ENCODE measurements around the gene CDH23.

CDH23 gene

DNA sequence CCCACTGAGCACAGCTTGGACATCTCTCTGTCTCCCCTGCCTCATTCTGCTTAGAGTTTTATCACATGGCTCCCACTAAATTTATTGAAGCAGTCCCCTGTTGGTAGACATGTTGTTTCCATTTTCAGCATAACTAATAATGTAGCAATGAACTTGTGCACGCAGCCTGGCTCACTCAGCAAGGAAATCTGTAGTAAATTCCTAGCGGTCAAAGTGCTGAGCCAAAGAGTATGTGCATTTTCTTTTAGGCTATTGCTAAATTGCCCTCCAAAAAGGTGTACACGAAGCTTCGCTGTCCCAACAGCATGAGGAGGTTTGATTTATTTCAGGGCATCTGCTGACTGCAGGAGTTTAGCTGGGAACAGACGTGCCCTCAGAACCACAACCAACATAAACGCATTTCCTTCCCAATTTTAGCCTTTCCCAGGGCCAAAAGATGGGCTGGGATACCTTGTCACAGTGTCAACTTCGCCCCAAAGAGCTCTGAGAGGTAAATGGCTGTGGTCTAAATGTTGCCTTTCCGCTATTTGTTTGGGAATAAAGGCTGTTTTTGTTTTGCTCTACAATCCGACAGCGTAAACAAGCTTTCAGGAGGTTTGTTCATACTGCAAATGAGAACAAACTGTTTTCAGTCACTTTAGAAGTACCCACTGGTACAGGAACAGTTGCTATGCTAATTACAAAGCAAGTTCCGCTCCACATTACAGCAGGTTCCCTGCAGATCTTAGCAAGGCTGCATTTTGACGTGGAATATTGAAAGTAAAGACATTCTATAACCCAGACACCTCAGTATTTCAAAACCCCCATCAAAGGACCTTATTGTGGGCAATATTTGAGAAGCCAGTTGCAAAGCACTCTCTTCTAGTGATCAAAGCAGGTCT lies 359.8 kb downstream of the CDH23 start:
- DNase-seq = peak in 1 of 2 donors; percentile 55
- H3K4me3 Mint-ChIP-seq = peak overlapping the region; percentile 70 to 80
- ATAC-seq = peak; percentile 87

DNA sequence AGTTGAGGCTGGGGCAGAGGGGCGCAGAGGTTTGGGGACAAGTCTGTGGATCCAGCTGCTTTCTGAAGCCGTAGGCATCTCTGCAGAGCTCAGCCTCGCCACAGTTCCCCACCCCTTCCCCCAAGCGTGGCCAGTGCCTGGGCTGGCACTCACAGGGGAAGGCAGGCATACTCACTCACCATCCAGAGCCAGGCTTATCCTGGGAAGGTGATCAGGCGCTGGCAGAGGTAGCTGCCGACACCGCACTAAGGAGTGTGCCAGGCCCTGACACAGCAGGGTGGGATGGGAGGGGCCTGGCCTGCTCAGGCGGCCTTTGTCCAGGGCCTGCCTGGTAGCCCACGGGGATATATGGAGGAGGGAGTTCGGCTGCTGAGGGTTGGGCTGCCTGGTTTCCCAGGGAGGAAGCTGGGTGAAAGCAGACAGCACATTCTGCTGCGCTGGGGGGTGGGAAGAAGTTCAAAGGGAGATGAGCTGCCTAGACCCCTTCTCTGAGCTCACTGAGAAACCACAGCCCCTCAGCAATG lies 360.7 kb downstream of the CDH23 start:
- Mint-ChIP-seq H3K4me1 (peaks cover 94% of the 10 kb centered on the region), H3K27me3 (no peaks in the 10 kb centered on the region), H3K4me3 (peak overlapping the region; percentile 70 to 80), H3K9me3 (no peaks in the 10 kb centered on the region), H3K27ac (peak overlapping the region; percentile 82 to 90)
- peak; percentile 20 for ATAC-seq
- DNase-seq = no peak

More for the DNA sequence above, 359.8 kb downstream of the CDH23 start:
- Mint-ChIP-seq H3K27ac (peak overlapping the region; percentile 82 to 90), H3K4me1 (peaks cover 94% of the 10 kb centered on the region), H3K9me3 (no peaks in the 10 kb centered on the region), H3K27me3 (no peaks in the 10 kb centered on the region)

GRCh38 chr10:71761105-71761511 lies 364.4 kb downstream of the CDH23 start:
- ATAC-seq = peak; percentile 62
- H3K27ac Mint-ChIP-seq = peak overlapping the region in 1 of 2 donors; percentile 14
- no peaks in the 10 kb centered on the region for H3K9me3 Mint-ChIP-seq
- H3K27me3 Mint-ChIP-seq = no peaks in the 10 kb centered on the region
- H3K4me1 Mint-ChIP-seq = peaks cover 92% of the 10 kb centered on the region
- no peak overlapping the region for H3K4me3 Mint-ChIP-seq
- DNase-seq = no peak

DNA sequence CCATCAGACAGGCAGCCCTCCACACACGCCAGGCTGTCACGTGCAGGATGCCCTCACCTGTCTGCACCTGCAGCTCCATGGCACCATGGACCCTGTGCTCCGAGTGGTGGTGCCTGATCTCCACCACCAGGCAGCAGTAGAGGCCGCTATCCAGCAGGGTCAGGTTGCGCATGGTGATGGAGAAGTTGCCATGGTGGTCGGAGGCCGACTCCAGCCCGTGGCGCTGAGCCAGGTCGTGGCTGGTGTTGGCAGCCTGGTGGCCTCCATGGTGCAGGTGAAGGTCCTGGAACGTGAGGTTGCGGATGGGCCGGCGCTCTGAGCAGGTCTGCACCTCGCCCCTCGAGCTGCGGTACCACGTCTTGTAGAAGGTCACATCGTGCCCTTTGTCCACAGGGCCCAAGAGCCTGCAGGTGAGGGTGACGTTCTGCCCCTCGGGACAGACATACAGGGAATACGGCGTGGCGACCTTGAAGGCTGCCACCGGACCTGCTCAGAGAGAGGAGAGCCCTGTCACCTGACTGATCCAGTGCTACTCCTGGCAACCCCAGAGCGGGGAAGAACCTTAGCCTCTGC lies 364.9 kb downstream of the CDH23 start:
- H3K4me1 Mint-ChIP-seq = peaks cover 92% of the 10 kb centered on the region
- peak overlapping the region in 1 of 2 donors; percentile 16 for H3K27ac Mint-ChIP-seq
- no peaks in the 10 kb centered on the region for H3K27me3 Mint-ChIP-seq
- no peak for ATAC-seq
- no peak for DNase-seq
- H3K9me3 Mint-ChIP-seq = no peaks in the 10 kb centered on the region
- no peak overlapping the region for H3K4me3 Mint-ChIP-seq

DNA sequence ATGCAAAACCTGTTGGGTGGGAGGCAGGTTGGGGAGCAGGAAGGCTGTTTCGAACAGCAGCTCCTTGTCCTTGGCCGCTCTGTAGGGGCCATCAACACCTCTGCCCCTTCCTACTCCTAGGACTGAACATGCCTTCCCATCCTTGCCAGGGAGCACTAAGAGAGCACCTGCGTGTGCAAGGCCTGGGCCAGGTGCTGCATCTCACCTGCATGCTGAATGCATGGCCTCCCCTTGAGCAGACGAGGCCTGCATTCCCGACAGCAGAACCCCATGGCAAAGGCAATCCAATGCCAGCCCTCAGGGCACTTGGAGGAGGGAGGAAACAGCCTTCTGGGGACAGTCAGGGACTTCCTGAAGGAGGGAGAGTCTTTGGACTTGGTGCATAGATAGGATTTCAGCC lies 365.6 kb downstream of the CDH23 start:
- Mint-ChIP-seq H3K4me3 (no peak overlapping the region), H3K9me3 (no peaks in the 10 kb centered on the region), H3K4me1 (peaks cover 92% of the 10 kb centered on the region), H3K27ac (no peak overlapping the region), H3K27me3 (no peaks in the 10 kb centered on the region)
- no peak for DNase-seq
- no peak for ATAC-seq

GRCh38 chr10:71763352-71764127 lies 366.8 kb downstream of the CDH23 start:
- Mint-ChIP-seq H3K4me3 (no peak overlapping the region), H3K9me3 (no peaks in the 10 kb centered on the region), H3K4me1 (peaks cover 92% of the 10 kb centered on the region), H3K27ac (peak overlapping the region; percentile 5 to 91), H3K27me3 (no peaks in the 10 kb centered on the region)
- DNase-seq = no peak
- ATAC-seq = no peak

DNA sequence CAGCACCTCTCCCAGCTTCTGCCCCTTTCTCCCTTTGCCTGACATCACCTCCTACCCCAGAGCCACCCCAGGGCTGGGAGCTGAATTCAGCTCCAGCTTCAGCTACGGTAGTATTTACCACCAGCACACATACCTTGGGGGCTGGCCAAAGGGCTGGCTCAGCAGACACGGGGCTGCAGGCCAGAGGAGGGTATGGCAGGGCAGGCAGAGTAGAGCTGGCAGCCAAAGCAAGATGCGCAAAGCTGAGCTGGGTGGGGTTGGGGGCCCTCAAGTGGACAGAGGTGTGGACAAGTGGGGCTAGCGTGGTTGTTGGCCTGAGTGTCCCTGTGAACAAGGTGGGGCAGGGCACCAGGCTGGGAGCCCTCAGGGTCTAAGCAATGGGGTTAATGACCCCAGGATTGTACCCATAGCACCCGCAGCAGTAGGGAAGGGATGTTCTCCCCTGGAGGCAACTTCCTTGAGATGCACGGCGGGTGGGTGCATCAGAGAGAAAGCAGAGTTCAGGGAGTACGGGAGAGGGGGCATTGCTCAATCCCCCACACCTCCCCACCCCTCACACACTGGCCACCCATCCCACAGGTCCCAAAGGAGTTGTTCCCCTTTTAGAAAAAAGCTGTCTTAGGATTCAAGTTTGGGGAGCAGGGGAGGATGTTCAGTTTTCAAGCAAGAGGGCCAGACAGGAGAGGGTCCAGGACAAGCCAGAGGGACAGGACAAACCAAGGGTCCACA lies 368.6 kb downstream of the CDH23 start:
- Mint-ChIP-seq H3K4me1 (peaks cover 94% of the 10 kb centered on the region), H3K27me3 (no peaks in the 10 kb centered on the region), H3K4me3 (peak overlapping the region; percentile 36 to 70), H3K9me3 (no peaks in the 10 kb centered on the region), H3K27ac (peak overlapping the region; percentile 93 to 97)
- DNase-seq (no peak), ATAC-seq (no peak)

GRCh38 chr10:71765906-71766716 lies 369.4 kb downstream of the CDH23 start:
- Mint-ChIP-seq H3K9me3 (no peaks in the 10 kb centered on the region), H3K27ac (peak overlapping the region; percentile 55 to 97), H3K4me3 (peak overlapping the region; percentile 36 to 59), H3K4me1 (peaks cover 94% of the 10 kb centered on the region), H3K27me3 (no peaks in the 10 kb centered on the region)
- ATAC-seq (no peak), DNase-seq (no peak)

- Mint-ChIP-seq H3K9me3 (no peaks in the 10 kb centered on the region), H3K27ac (peak overlapping the region; percentile 95 to 98), H3K4me3 (peak overlapping the region; percentile 71 to 83), H3K27me3 (no peaks in the 10 kb centered on the region), H3K4me1 (peaks cover 94% of the 10 kb centered on the region)
- no peak for DNase-seq
- ATAC-seq = no peak
Observed at GRCh38 chr10:71766717-71767419, 370.1 kb downstream of the CDH23 start.

GRCh38 chr10:71767420-71768035 lies 370.8 kb downstream of the CDH23 start:
- H3K9me3 Mint-ChIP-seq = no peaks in the 10 kb centered on the region
- ATAC-seq (no peak), DNase-seq (no peak)
- no peaks in the 10 kb centered on the region for H3K27me3 Mint-ChIP-seq
- peaks cover 94% of the 10 kb centered on the region for H3K4me1 Mint-ChIP-seq
- H3K27ac Mint-ChIP-seq = peak overlapping the region; percentile 95 to 98
- peak overlapping the region; percentile 71 to 83 for H3K4me3 Mint-ChIP-seq

- ATAC-seq (no peak), DNase-seq (no peak)
- peaks cover 86% of the 10 kb centered on the region for H3K4me1 Mint-ChIP-seq
- H3K27me3 Mint-ChIP-seq = no peaks in the 10 kb centered on the region
- no peaks in the 10 kb centered on the region for H3K9me3 Mint-ChIP-seq
- H3K27ac Mint-ChIP-seq = peak overlapping the region; percentile 77 to 96
- peak overlapping the region; percentile 80 to 83 for H3K4me3 Mint-ChIP-seq
Observed at GRCh38 chr10:71769279-71769823, 372.6 kb downstream of the CDH23 start.

GRCh38 chr10:71770255-71770654 lies 373.5 kb downstream of the CDH23 start:
- Mint-ChIP-seq H3K4me3 (peak overlapping the region; percentile 80 to 83), H3K9me3 (no peaks in the 10 kb centered on the region), H3K27me3 (no peaks in the 10 kb centered on the region), H3K4me1 (peaks cover 86% of the 10 kb centered on the region), H3K27ac (peak overlapping the region; percentile 63 to 77)
- ATAC-seq (no peak), DNase-seq (no peak)

- H3K4me3 Mint-ChIP-seq = peak overlapping the region; percentile 80 to 83
- peaks cover 86% of the 10 kb centered on the region for H3K4me1 Mint-ChIP-seq
- no peaks in the 10 kb centered on the region for H3K27me3 Mint-ChIP-seq
- ATAC-seq = no peak
- peak overlapping the region in 1 of 2 donors; percentile 77 for H3K27ac Mint-ChIP-seq
- DNase-seq = no peak
- no peaks in the 10 kb centered on the region for H3K9me3 Mint-ChIP-seq
Observed at GRCh38 chr10:71770789-71771188, 374.1 kb downstream of the CDH23 start.

All from stimulated activated naive CD8-positive, alpha-beta T cell treated with anti-CD3 and anti-CD28 coated beads, Interleukin-15, amount 100 ng/mL, for 72 hours (primary cell).